Left renal cortex interstitium (tissue), 4 donors: ENCODE measurements around the gene GAL3ST3. TPM values are rescaled to one million over a fixed set of nuclear protein-coding genes. Genes with fewer than 3 reads are reported as not detected.

Source experiments
- DNase-seq, 4 donors: peaks; one replicate each; pipeline ENCODE4 v3.0.0-alpha.2; 2013; ENCODE audit warnings: low read depth in 4 of 4, low spot score in 2 of 4, missing footprints in 1 of 4
- polyA plus RNA-seq, 4 donors: library from polyadenylated mRNA; unstranded; fragments of 120-200 nt; gene quantifications; one replicate each; pipeline ENCODE4 v1.2.1, GENCODE V29; 2013; ENCODE audit not compliant: insufficient read length in 4 of 4

Gene GAL3ST3
- polyA plus RNA-seq, 4 donors: 3.7 to 8.6 (median 5.9) TPM

GRCh38 chr11:66069715-66070603 is 21.0 kb upstream of the GAL3ST3 start, which contains the start of gene PACS1:
Gene PACS1, plus strand, starts transcription at chr11:66070272. Its CDS starts 215 bp downstream, at chr11:66070487.
- DNase-seq: no peak

GRCh38 chr11:66068923-66069714 is 20.2 kb upstream of the GAL3ST3 start:
- no peak for DNase-seq

GRCh38 chr11:66068154-66068821 is 19.3 kb upstream of the GAL3ST3 start:
- DNase-seq: peak in 1 of 4 donors; percentile 66

GRCh38 chr11:66067640-66068039 is 18.7 kb upstream of the GAL3ST3 start:
- no peak for DNase-seq

- DNase-seq: no peak
Measured at GRCh38 chr11:66066751-66067150, 17.8 kb upstream of the GAL3ST3 start.

GRCh38 chr11:66064571-66064970 is 15.6 kb upstream of the GAL3ST3 start:
- DNase-seq: no peak

GRCh38 chr11:66063900-66064299 is 14.9 kb upstream of the GAL3ST3 start:
- DNase-seq: no peak

GRCh38 chr11:66062408-66062807 is 13.4 kb upstream of the GAL3ST3 start:
- no peak for DNase-seq

GRCh38 chr11:66061268-66061667 is 12.3 kb upstream of the GAL3ST3 start:
- no peak for DNase-seq

- DNase-seq: no peak
Measured at GRCh38 chr11:66059966-66060680, 11.2 kb upstream of the GAL3ST3 start.

- no peak for DNase-seq
Measured at GRCh38 chr11:66056501-66056900, 7.5 kb upstream of the GAL3ST3 start.

- DNase-seq: no peak
Measured at GRCh38 chr11:66055021-66055420, 6.1 kb upstream of the GAL3ST3 start.

GRCh38 chr11:66052664-66052982 is 3.7 kb upstream of the GAL3ST3 start:
- no peak for DNase-seq

- peak; percentile 83 to 96 (median 93) for DNase-seq
Measured at GRCh38 chr11:66051766-66052663, 3.1 kb upstream of the GAL3ST3 start, which contains the start of gene SF3B2. Gene SF3B2, plus strand, starts transcription at chr11:66052364. Its CDS starts 21 bp downstream, at chr11:66052385.

- DNase-seq: no peak
Measured at GRCh38 chr11:66051371-66051765, 2.4 kb upstream of the GAL3ST3 start.

- no peak for DNase-seq
Measured at GRCh38 chr11:66050581-66051231, 1.7 kb upstream of the GAL3ST3 start.

- DNase-seq: no peak
Measured at GRCh38 chr11:66047541-66048365, 1.2 kb downstream of the GAL3ST3 start.

GRCh38 chr11:66046901-66047300 is 2.1 kb downstream of the GAL3ST3 start:
- no peak for DNase-seq
